Thoracic aorta (tissue), 2 donors: Measurements from ENCODE around the gene GARRE1. TPM values are rescaled to one million over a fixed set of nuclear protein-coding genes. Genes with fewer than 3 reads are reported as not detected.
A peak's percentile ranks its signal among the peaks of the same experiment; 100 is the strongest.

Source experiments
- ATAC-seq: fragments of 150-250 bp; one replicate; pipeline ENCODE4 v1.8.0; 2017; ENCODE audit warnings: low read depth; ENCODE audit not compliant: insufficient number of reproducible peaks, low FRiP score
- DNase-seq: peaks from one replicate; pipeline ENCODE4 v3.0.0-alpha.2; 2020; ENCODE audit warnings: low spot score
- H3K27ac ChIP-seq, 2 donors: fragments of 200-600 bp; sonication (generic); 1 replicate in 1 of 2; 2 replicates in 1 of 2; pipeline ENCODE4 v1.5.1; 2016; ENCODE audit warnings: mild to moderate bottlenecking in 2 of 2, moderate library complexity in 2 of 2
- H3K27me3 ChIP-seq: fragments of 200-600 bp; sonication (generic); replicated peaks from 2 replicates; pipeline ENCODE4 v1.6.0; 2016; ENCODE audit warnings: mild to moderate bottlenecking; ENCODE audit not compliant: insufficient read depth
- H3K36me3 ChIP-seq: fragments of 200-600 bp; sonication (generic); one replicate; pipeline ENCODE4 v1.5.1; 2016
- H3K4me1 ChIP-seq, 2 donors: fragments of 200-600 bp; sonication (generic); 1 replicate in 1 of 2; 2 replicates in 1 of 2; pipeline versions ENCODE4 v1.5.1 to v1.6.0; 2016; ENCODE audit warnings: low read depth in 2 of 2, mild to moderate bottlenecking in 1 of 2; ENCODE audit not compliant: control insufficient read depth in 1 of 2
- H3K4me3 ChIP-seq: fragments of 200-600 bp; sonication (generic); 2 replicates; pipeline ENCODE4 v1.5.1; 2016; ENCODE audit warnings: mild to moderate bottlenecking
- H3K9me3 ChIP-seq: fragments of 200-600 bp; sonication (generic); 2 replicates; pipeline ENCODE4 v1.5.1; 2016
- total RNA-seq, 2 donors: library from RNA; depleted of rRNA; stranded (reverse); fragments of >200 nt; gene quantifications; one replicate each; pipeline versions ENCODE4 v1.1.0 to v1.2.3, GENCODE V29; 2016
- TF ChIP-seq, protein P1 (sequence below): fragments of 200-600 bp; sonication (generic); IDR thresholded peaks from one replicate; pipeline ENCODE4 v1.5.1; 2019; ENCODE audit warnings: antibody characterized with exemption

Gene GARRE1
- total RNA-seq, 2 donors from 2014 or later = 31.4 to 37.5 TPM

DNA sequence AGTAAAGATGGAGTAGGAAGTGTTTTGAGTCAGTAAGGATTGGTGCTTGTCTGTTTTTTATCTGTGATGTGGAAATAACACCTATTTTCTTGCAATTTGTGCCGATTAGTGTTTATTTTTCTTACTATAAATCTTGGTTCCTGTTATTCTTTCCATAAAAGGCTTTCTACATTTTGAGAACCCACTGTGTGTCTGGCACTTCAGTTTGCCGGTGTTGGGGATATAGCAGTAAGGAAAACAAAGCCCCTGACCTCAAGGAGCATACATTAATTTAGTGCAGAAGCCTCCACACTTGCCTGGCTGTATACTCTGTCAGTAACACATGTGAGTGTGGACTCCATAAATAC lies 35.6 kb upstream of the GARRE1 start:
- peak overlapping the region in 1 of 2 donors; percentile 13 for H3K27ac ChIP-seq
- TF ChIP-seq, protein P1, sequence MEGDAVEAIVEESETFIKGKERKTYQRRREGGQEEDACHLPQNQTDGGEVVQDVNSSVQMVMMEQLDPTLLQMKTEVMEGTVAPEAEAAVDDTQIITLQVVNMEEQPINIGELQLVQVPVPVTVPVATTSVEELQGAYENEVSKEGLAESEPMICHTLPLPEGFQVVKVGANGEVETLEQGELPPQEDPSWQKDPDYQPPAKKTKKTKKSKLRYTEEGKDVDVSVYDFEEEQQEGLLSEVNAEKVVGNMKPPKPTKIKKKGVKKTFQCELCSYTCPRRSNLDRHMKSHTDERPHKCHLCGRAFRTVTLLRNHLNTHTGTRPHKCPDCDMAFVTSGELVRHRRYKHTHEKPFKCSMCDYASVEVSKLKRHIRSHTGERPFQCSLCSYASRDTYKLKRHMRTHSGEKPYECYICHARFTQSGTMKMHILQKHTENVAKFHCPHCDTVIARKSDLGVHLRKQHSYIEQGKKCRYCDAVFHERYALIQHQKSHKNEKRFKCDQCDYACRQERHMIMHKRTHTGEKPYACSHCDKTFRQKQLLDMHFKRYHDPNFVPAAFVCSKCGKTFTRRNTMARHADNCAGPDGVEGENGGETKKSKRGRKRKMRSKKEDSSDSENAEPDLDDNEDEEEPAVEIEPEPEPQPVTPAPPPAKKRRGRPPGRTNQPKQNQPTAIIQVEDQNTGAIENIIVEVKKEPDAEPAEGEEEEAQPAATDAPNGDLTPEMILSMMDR = no peak
- ATAC-seq (no peak), DNase-seq (no peak)
- no peaks in the 10 kb centered on the region for H3K9me3 ChIP-seq
- peaks cover 21% of the 10 kb centered on the region for H3K36me3 ChIP-seq
- peaks cover 10 to 13% of the 10 kb centered on the region in 2 donors for H3K4me1 ChIP-seq
- no peak overlapping the region for H3K4me3 ChIP-seq
- H3K27me3 ChIP-seq = no peaks in the 10 kb centered on the region

DNA sequence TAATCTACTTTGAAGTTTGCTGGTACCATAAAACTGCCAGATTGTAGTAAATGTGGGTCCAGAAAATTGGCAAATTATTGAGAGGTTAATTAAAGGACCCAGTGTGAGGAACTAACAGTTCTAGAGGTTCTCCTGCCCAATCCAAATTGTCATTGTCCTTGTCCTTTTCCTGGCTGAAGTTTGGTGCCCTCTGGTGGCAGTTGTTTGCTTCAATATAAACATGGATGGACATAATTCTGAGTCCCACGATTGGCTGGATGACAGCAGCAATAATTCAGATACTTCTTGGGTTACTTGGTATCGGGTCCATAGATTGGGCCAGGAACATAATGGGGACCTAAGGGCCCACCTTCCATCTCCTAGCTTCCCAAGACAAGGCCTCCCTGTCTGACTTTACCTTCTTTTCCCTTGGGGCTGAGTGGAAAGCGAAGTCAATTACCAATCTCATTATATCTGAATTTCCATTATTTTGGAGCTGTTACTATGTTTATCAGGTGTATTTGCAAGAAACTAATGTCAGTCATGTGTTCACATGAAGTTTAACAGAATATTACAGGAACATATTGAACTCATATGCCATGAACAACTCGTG lies 33.8 kb upstream of the GARRE1 start:
- Histone ChIP-seq H3K36me3 (peaks cover 30% of the 10 kb centered on the region), H3K27ac (no peak overlapping the region), H3K27me3 (no peaks in the 10 kb centered on the region), H3K9me3 (no peaks in the 10 kb centered on the region), H3K4me1 (peaks cover 10 to 17% of the 10 kb centered on the region in 2 donors), H3K4me3 (no peak overlapping the region)
- peak; percentile 12 for ATAC-seq
- TF ChIP-seq, protein P1 = peak; percentile 69
- DNase-seq = peak; percentile 47

GRCh38 chr19:34222386-34222785 lies 32.0 kb upstream of the GARRE1 start:
- H3K27ac ChIP-seq = no peak overlapping the region
- peaks cover 10 to 17% of the 10 kb centered on the region in 2 donors for H3K4me1 ChIP-seq
- TF ChIP-seq, protein P1 = no peak
- H3K27me3 ChIP-seq = no peaks in the 10 kb centered on the region
- no peaks in the 10 kb centered on the region for H3K9me3 ChIP-seq
- peaks cover 30% of the 10 kb centered on the region for H3K36me3 ChIP-seq
- ATAC-seq (no peak), DNase-seq (no peak)
- no peak overlapping the region for H3K4me3 ChIP-seq

DNA sequence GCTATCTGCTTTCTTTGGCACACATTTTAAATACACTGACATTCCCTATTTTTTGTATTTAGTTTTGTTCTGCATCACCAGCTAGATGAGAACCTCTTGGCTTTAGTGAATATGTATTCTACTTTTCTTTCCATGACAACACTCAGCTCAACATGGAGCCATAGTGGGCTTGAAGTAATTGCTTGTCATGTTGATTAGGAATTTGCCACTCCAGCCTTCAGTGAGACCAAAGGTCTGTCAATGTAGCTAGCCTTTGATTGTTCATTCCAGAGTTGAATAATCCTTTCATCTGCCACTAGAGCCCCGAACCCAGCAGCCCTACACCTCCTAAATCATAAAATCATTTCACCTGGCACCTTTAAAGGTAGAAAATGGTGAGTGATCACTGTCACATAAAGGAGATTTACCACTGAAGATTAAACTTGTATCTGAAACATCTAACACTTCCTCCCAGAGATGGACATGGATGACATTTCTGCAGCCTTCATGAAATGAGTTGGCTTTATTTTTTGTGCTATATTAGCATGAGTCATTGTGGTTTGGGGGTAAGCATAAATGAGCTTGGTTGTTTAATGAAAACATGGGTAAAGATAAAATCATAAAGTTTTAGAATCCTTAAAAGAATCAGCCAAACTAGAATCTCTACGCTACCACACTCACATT lies 29.2 kb upstream of the GARRE1 start:
- no peaks in the 10 kb centered on the region for H3K9me3 ChIP-seq
- no peak overlapping the region for H3K27ac ChIP-seq
- TF ChIP-seq, protein P1 = no peak
- no peak for ATAC-seq
- peaks cover 0 to 10% of the 10 kb centered on the region in 2 donors for H3K4me1 ChIP-seq
- H3K27me3 ChIP-seq = no peaks in the 10 kb centered on the region
- H3K4me3 ChIP-seq = no peak overlapping the region
- peaks cover 26% of the 10 kb centered on the region for H3K36me3 ChIP-seq
- DNase-seq = no peak

DNA sequence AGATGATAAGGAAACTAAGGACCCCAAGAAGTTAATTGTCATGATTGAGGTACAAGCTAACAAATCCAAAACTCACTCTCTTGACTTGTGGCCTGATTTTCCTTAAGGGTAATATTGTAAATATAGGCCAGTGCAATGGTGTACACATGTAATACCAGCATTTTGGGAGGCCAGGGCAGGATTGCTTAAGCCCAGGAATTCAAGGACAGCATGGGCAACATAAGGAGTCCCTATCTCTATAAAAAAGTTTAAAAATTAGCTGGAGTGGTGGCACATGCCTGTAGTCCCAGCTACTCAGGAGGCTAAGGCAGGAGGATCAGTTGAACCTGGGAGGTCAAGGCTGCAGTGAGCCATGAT lies 28.7 kb upstream of the GARRE1 start:
- Histone ChIP-seq H3K27me3 (no peaks in the 10 kb centered on the region), H3K4me1 (peaks cover 0 to 10% of the 10 kb centered on the region in 2 donors), H3K4me3 (no peak overlapping the region), H3K9me3 (no peaks in the 10 kb centered on the region), H3K27ac (no peak overlapping the region), H3K36me3 (peaks cover 26% of the 10 kb centered on the region)
- no peak for DNase-seq
- TF ChIP-seq, protein P1 = no peak
- no peak for ATAC-seq
